ENCODE data around the gene ANKRD13B.

GRCh38 chr17:29597361-29598172, 4.6 kb downstream of the ANKRD13B start:
- no peak for TF ChIP-seq CTCF (IDR thresholded peaks at IDR 0.05)
- TF ChIP-seq EZH2 (IDR thresholded peaks at IDR 0.05; ENCODE audit: borderline replicate concordance, insufficient read depth, low read depth, low read length, poor library complexity, severe bottlenecking), result no peak
